SK-N-SH (cell line): ENCODE measurements around the gene MST1. TPM values are rescaled to one million over a fixed set of nuclear protein-coding genes. Genes with fewer than 3 reads are reported as not detected.

Source experiments
- CTCF ChIA-PET: fragments of 300-600, 350-600 bp; formaldehyde crosslinking; extraction: SDS; loops from one replicate; lab custom pipeline; 2021; lab: Yijun Ruan, JAX
- POLR2A ChIA-PET: fragments of 350-600 bp; sonication (Branson Sonifier 250); formaldehyde crosslinking; extraction: SDS; loops from one replicate; lab custom pipeline; 2020; ENCODE audit warnings: antibody characterized with exemption, inconsistent platforms; lab: Yijun Ruan, JAX
- DNase-seq: peaks from one replicate; pipeline ENCODE4 v3.0.0; 2012
- H2AFZ ChIP-seq: fragments of 200-600 bp; sonication (generic); 2 replicates; pipeline ENCODE4 v1.8.1; 2016; ENCODE audit warnings: antibody characterized with exemption, mild to moderate bottlenecking, low read depth
- H3F3A ChIP-seq: fragments of 200-600 bp; sonication (generic); replicated peaks from 2 replicates; pipeline ENCODE3; 2016; ENCODE audit warnings: antibody characterized with exemption, mild to moderate bottlenecking; ENCODE audit not compliant: insufficient read depth
- H3K27ac ChIP-seq, 2 experiments: fragments of 200-500 bp in 1 of 2; fragments of 200-600 bp in 1 of 2; sonication (Bioruptor generic) in 1 of 2; sonication (generic), shearing (Covaris generic) in 1 of 2; 2 replicates each; pipeline versions ENCODE4 v1.5.1 to v1.6.1; 2014 to 2016; ENCODE audit warnings: low read depth in 2 of 2, inconsistent platforms in 1 of 2, low read length in 1 of 2, mild to moderate bottlenecking in 1 of 2, mixed read lengths in 1 of 2
- H3K27me3 ChIP-seq: fragments of 200-600 bp; sonication (generic), shearing (Covaris generic); 2 replicates; pipeline ENCODE4 v1.6.1; 2016; ENCODE audit warnings: mixed run types; ENCODE audit not compliant: insufficient read depth
- H3K36me3 ChIP-seq, 2 experiments: fragments of 200-500 bp in 1 of 2; fragments of 200-600 bp in 1 of 2; sonication (Bioruptor generic) in 1 of 2; sonication (generic) in 1 of 2; replicated peaks in 1 of 2; 2 replicates each; pipeline versions ENCODE3 to v1.5.1; 2014 to 2016; ENCODE audit warnings: low read length in 1 of 2, mild to moderate bottlenecking in 1 of 2; ENCODE audit not compliant: insufficient read depth in 2 of 2, control insufficient read depth in 1 of 2
- H3K4me1 ChIP-seq, 2 experiments: fragments of 200-500 bp in 1 of 2; fragments of 200-600 bp in 1 of 2; sonication (Bioruptor generic) in 1 of 2; sonication (generic), shearing (Covaris generic) in 1 of 2; 2 replicates each; pipeline versions ENCODE4 v1.5.1 to v1.6.1; 2014 to 2016; ENCODE audit warnings: low read depth in 1 of 2, low read length in 1 of 2, mixed run types in 1 of 2; ENCODE audit not compliant: insufficient read depth in 2 of 2, control insufficient read depth in 1 of 2
- H3K4me2 ChIP-seq: fragments of 200-600 bp; sonication (generic), shearing (Covaris generic); 2 replicates; pipeline ENCODE4 v1.6.1; 2017; ENCODE audit warnings: mixed run types
- H3K4me3 ChIP-seq, 2 experiments: fragments of 200-500 bp in 1 of 2; fragments of 200-600 bp in 1 of 2; sonication (Bioruptor generic) in 1 of 2; sonication (generic), shearing (Covaris generic) in 1 of 2; 2 replicates each; pipeline versions ENCODE4 v1.5.1 to v1.8.1; 2014 to 2016; ENCODE audit warnings: low read depth in 2 of 2, inconsistent platforms in 1 of 2, low read length in 1 of 2, mild to moderate bottlenecking in 1 of 2, mixed read lengths in 1 of 2, moderate library complexity in 1 of 2
- H3K79me2 ChIP-seq: fragments of 200-600 bp; sonication (generic); 2 replicates; pipeline ENCODE4 v1.8.1; 2017; ENCODE audit warnings: mild to moderate bottlenecking; ENCODE audit not compliant: insufficient read depth
- H3K9ac ChIP-seq: fragments of 200-600 bp; sonication (generic); 2 replicates; pipeline ENCODE4 v1.6.1; 2017; ENCODE audit warnings: mixed run types
- H3K9me2 ChIP-seq: fragments of 200-600 bp; sonication (generic); 2 replicates; pipeline ENCODE4 v1.6.1; 2017; ENCODE audit warnings: mixed run types
- H3K9me3 ChIP-seq: fragments of 200-600 bp; sonication (generic); 2 replicates; pipeline ENCODE4 v1.6.1; 2017; ENCODE audit warnings: mixed run types, mild to moderate bottlenecking, moderate library complexity
- H4K20me1 ChIP-seq: fragments of 200-600 bp; sonication (generic); 2 replicates; pipeline ENCODE4 v1.6.1; 2017; ENCODE audit warnings: mild to moderate bottlenecking, mixed run types; ENCODE audit not compliant: insufficient read depth
- CTCF ChIP-seq: fragments of 200-600 bp; sonication (generic); IDR thresholded peaks from 2 replicates; pipeline ENCODE4 v1.6.1; 2017; ENCODE audit warnings: antibody characterized with exemption, mild to moderate bottlenecking, moderate library complexity
- EP300 ChIP-seq, 2 experiments: IDR thresholded peaks; 2 replicates each; pipeline versions ENCODE4 v1.4.0 to v1.6.1; 2012; ENCODE audit warnings: borderline replicate concordance in 1 of 2, low read depth in 1 of 2, low read length in 1 of 2
- EZH2phosphoT487 ChIP-seq: fragments of 200-600 bp; sonication (generic); IDR thresholded peaks from 2 replicates; pipeline ENCODE4 v1.6.1; 2017; ENCODE audit warnings: low read depth, mixed run types, mild to moderate bottlenecking, antibody characterized with exemption, moderate library complexity, borderline replicate concordance
- FOSL2 ChIP-seq: IDR thresholded peaks from 2 replicates; pipeline ENCODE4 v1.4.0; 2012; ENCODE audit warnings: low read depth, mild to moderate bottlenecking, moderate library complexity, borderline replicate concordance
- FOXJ3 ChIP-seq: sonication (generic); formaldehyde crosslinking; IDR thresholded peaks from 2 replicates; pipeline ENCODE4 v1.5.1; 2020; ENCODE audit warnings: mild to moderate bottlenecking, missing genetic modification reagents
- IRF3 ChIP-seq: fragments of 150-350 bp; IDR thresholded peaks from 2 replicates; pipeline ENCODE4 v1.6.1; 2016; ENCODE audit warnings: mild to moderate bottlenecking, low read depth, low read length
- JUND ChIP-seq: IDR thresholded peaks from 2 replicates; pipeline ENCODE4 v1.4.0; 2012
- MAX ChIP-seq: IDR thresholded peaks from 2 replicates; pipeline ENCODE4 v1.4.0; 2012; ENCODE audit warnings: low read depth
- MEF2A ChIP-seq: IDR thresholded peaks from 2 replicates; pipeline ENCODE4 v1.4.0; 2012; ENCODE audit warnings: low read depth, borderline replicate concordance
- NRF1 ChIP-seq: IDR thresholded peaks from 2 replicates; pipeline ENCODE4 v1.6.1; 2012; ENCODE audit warnings: low read depth, mild to moderate bottlenecking, low read length
- RCOR1 ChIP-seq: fragments of 150-350 bp; IDR thresholded peaks from 2 replicates; pipeline ENCODE4 v1.6.1; 2017; ENCODE audit warnings: antibody characterized with exemption, low read length
- RXRA ChIP-seq: IDR thresholded peaks from 2 replicates; pipeline ENCODE4 v1.4.0; 2012; ENCODE audit warnings: low read depth, mild to moderate bottlenecking, borderline replicate concordance
- SIN3A ChIP-seq: IDR thresholded peaks from 2 replicates; pipeline ENCODE4 v1.6.1; 2012; ENCODE audit warnings: low read depth, mild to moderate bottlenecking, low read length, moderate library complexity, borderline replicate concordance
- YY1 ChIP-seq: IDR thresholded peaks from 2 replicates; pipeline ENCODE4 v1.4.0; 2012; ENCODE audit warnings: low read depth, mild to moderate bottlenecking
- WGBS: methylation state at CpG from one replicate; pipeline ENCODE4 v1.1.6; 2017; ENCODE audit warnings: low lambda C conversion rate; 5-methylcytosine and 5-hydroxymethylcytosine counted together
- polyA plus RNA-seq, 3 experiments: library from polyadenylated mRNA; depleted of rRNA; stranded (reverse); fragments of >200 nt; gene quantifications; 2 replicates each; pipeline ENCODE4 v1.2.3, GENCODE V29; 2012

MST1 gene
- polyA plus RNA-seq, 1 of the 3 experiments (the other 2 are of a cell fraction), result 35.1 TPM

- no peaks in the 10 kb centered on the region for H3K27me3 ChIP-seq
- peak overlapping the region; percentile 81 to 83; a peak in 3 of 4 replicates for H3K27ac ChIP-seq
- no peaks in the 10 kb centered on the region for H3K9me2 ChIP-seq
- 71% methylated on average over 7 of the region's 8 CpGs for WGBS
- H3K79me2 ChIP-seq, result peaks cover 15% of the 10 kb centered on the region
- peak overlapping the region; percentile 98 to 99 for H3K4me3 ChIP-seq
- H3K4me2 ChIP-seq, result peak overlapping the region; percentile 100
- DNase-seq, result peak; percentile 25
- peaks cover 14% of the 10 kb centered on the region for H3F3A ChIP-seq
- H3K9me3 ChIP-seq, result no peaks in the 10 kb centered on the region
- H3K4me1 ChIP-seq, result peaks cover 8 to 32% of the 10 kb centered on the region in 2 experiments; a peak in 2 of 4 replicates
- ChIA-PET POLR2A (interaction anchor here (1.2 to 2.2 kb wide), 2 partner anchors 11 to 116 kb away, joined by 4 to 8 read pairs; no protein-coding TSS in a partner anchor), CTCF (interaction anchor here (0.7 to 2.0 kb wide), 4 partner anchors 80 to 253 kb away, joined by 3 to 8 read pairs (median 4); partner anchors contain the start of gene INKA1)
- no peaks in the 10 kb centered on the region for H4K20me1 ChIP-seq
- peak overlapping the region; percentile 98 for H3K9ac ChIP-seq
- no peak overlapping the region for H2AFZ ChIP-seq
- H3K36me3 ChIP-seq, result peaks cover 0 to 50% of the 10 kb centered on the region in 2 experiments
- TF ChIP-seq MEF2A (no peak), SIN3A (no peak), NRF1 (no peak), YY1 (no peak), CTCF (no peak), RCOR1 (no peak), EP300 (IDR thresholded peaks at IDR 0.05; ENCODE audit: borderline replicate concordance in 1 of 2, low read depth in 1 of 2, low read length in 1 of 2) (no peak), MAX (no peak), FOSL2 (no peak), JUND (no peak), FOXJ3 (CRISPR knock-in tag) (no peak), RXRA (no peak), EZH2phosphoT487 (no peak), IRF3 (no peak)
- TF ChIP-seq, all 33 proteins: peak for 0
Measured at GRCh38 chr3:49722896-49723295, 33.6 kb upstream of the MST1 start.
